Sigmoid colon (tissue), 4 donors: Measurements from ENCODE around the gene NID1.
"Not testable (repeated sequence)": the region's sequence is repeated elsewhere in the genome, so short reads cannot be mapped to it uniquely, and the experiment has no call there.

Experiments
- EP300 ChIP-seq, 4 donors: sonication (generic); formaldehyde crosslinking; IDR thresholded peaks; one replicate each; pipeline ENCODE4 v1.6.1; 2017; ENCODE audit warnings: antibody characterized with exemption in 4 of 4
- POLR2A ChIP-seq, 2 donors: fragments of 450-650 bp; IDR thresholded peaks; one replicate each; pipeline ENCODE4 v1.6.1; 2016; ENCODE audit warnings: antibody characterized with exemption in 2 of 2, mild to moderate bottlenecking in 2 of 2, moderate library complexity in 2 of 2
- TF ChIP-seq, protein P1 (sequence below), 4 experiments: fragments of 450-650 bp in 3 of 4; fragments of 200-600 bp in 1 of 4; IDR thresholded peaks; one replicate each; pipeline ENCODE4 v1.5.1; 2016 to 2019; ENCODE audit warnings: antibody characterized with exemption in 4 of 4, mild to moderate bottlenecking in 3 of 4, moderate library complexity in 2 of 4

DNA sequence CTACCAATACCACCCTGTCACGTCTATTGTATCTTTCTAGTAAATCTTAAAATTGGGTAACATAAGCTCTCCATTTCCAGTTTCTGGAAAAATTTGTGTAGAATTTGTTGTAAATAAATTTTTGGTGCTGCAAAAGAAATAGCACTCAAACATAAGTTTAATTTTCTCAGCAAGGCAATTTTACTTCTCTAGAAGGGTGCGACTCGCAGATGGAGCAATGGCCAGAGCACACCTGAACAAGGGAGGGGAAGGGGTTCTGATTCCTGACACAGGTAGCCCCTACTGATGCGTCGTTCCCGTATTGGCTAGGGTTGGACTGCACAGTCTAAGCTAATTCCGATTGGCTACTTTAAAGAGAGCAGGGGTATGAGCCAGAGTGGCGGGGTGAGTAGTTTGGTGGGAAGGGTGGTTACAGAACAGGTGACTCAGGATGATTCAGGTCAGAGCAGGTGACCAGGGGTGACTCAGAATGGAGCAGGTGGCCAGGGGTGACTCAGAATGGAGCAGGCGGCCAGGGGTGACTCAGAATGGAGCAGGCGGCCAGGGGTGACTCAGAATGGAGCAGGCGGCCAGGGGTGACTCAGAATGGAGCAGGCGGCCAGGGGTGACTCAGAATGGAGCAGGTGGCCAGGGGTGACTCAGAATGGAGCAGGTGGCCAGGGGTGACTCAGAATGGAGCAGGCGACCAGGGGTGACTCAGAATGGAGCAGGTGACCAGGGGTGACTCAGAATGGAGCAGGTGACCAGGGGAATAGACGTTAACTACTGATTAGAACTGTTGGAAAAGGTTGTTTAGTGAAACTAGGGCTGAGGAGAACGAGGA, 32.0 kb upstream of the NID1 start:
- TF ChIP-seq, protein P1, sequence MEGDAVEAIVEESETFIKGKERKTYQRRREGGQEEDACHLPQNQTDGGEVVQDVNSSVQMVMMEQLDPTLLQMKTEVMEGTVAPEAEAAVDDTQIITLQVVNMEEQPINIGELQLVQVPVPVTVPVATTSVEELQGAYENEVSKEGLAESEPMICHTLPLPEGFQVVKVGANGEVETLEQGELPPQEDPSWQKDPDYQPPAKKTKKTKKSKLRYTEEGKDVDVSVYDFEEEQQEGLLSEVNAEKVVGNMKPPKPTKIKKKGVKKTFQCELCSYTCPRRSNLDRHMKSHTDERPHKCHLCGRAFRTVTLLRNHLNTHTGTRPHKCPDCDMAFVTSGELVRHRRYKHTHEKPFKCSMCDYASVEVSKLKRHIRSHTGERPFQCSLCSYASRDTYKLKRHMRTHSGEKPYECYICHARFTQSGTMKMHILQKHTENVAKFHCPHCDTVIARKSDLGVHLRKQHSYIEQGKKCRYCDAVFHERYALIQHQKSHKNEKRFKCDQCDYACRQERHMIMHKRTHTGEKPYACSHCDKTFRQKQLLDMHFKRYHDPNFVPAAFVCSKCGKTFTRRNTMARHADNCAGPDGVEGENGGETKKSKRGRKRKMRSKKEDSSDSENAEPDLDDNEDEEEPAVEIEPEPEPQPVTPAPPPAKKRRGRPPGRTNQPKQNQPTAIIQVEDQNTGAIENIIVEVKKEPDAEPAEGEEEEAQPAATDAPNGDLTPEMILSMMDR (IDR thresholded peaks at IDR 0.05) = not testable (repeated sequence)
- not testable (repeated sequence) for TF ChIP-seq POLR2A, EP300 (IDR thresholded peaks at IDR 0.05)
